SK-N-SH (cell line): Measurements from ENCODE around the gene CCR5AS.

Experiments used
- CTCF ChIA-PET: fragments of 300-600, 350-600 bp; formaldehyde crosslinking; extraction: SDS; loops from one replicate; lab custom pipeline; 2021; lab: Yijun Ruan, JAX
- POLR2A ChIA-PET: fragments of 350-600 bp; sonication (Branson Sonifier 250); formaldehyde crosslinking; extraction: SDS; loops from one replicate; lab custom pipeline; 2020; ENCODE audit warnings: antibody characterized with exemption, inconsistent platforms; lab: Yijun Ruan, JAX
- DNase-seq: peaks from one replicate; pipeline ENCODE4 v3.0.0; 2012
- H2AFZ ChIP-seq: fragments of 200-600 bp; sonication (generic); 2 replicates; pipeline ENCODE4 v1.8.1; 2016; ENCODE audit warnings: antibody characterized with exemption, mild to moderate bottlenecking, low read depth
- H3F3A ChIP-seq: fragments of 200-600 bp; sonication (generic); replicated peaks from 2 replicates; pipeline ENCODE3; 2016; ENCODE audit warnings: antibody characterized with exemption, mild to moderate bottlenecking; ENCODE audit not compliant: insufficient read depth
- H3K27ac ChIP-seq, 2 experiments: fragments of 200-500 bp in 1 of 2; fragments of 200-600 bp in 1 of 2; sonication (Bioruptor generic) in 1 of 2; sonication (generic), shearing (Covaris generic) in 1 of 2; 2 replicates each; pipeline versions ENCODE4 v1.5.1 to v1.6.1; 2014 to 2016; ENCODE audit warnings: low read depth in 2 of 2, inconsistent platforms in 1 of 2, low read length in 1 of 2, mild to moderate bottlenecking in 1 of 2, mixed read lengths in 1 of 2
- H3K27me3 ChIP-seq: fragments of 200-600 bp; sonication (generic), shearing (Covaris generic); 2 replicates; pipeline ENCODE4 v1.6.1; 2016; ENCODE audit warnings: mixed run types; ENCODE audit not compliant: insufficient read depth
- H3K36me3 ChIP-seq, 2 experiments: fragments of 200-500 bp in 1 of 2; fragments of 200-600 bp in 1 of 2; sonication (Bioruptor generic) in 1 of 2; sonication (generic) in 1 of 2; replicated peaks in 1 of 2; 2 replicates each; pipeline versions ENCODE3 to v1.5.1; 2014 to 2016; ENCODE audit warnings: low read length in 1 of 2, mild to moderate bottlenecking in 1 of 2; ENCODE audit not compliant: insufficient read depth in 2 of 2, control insufficient read depth in 1 of 2
- H3K4me1 ChIP-seq, 2 experiments: fragments of 200-500 bp in 1 of 2; fragments of 200-600 bp in 1 of 2; sonication (Bioruptor generic) in 1 of 2; sonication (generic), shearing (Covaris generic) in 1 of 2; 2 replicates each; pipeline versions ENCODE4 v1.5.1 to v1.6.1; 2014 to 2016; ENCODE audit warnings: low read depth in 1 of 2, low read length in 1 of 2, mixed run types in 1 of 2; ENCODE audit not compliant: insufficient read depth in 2 of 2, control insufficient read depth in 1 of 2
- H3K4me2 ChIP-seq: fragments of 200-600 bp; sonication (generic), shearing (Covaris generic); 2 replicates; pipeline ENCODE4 v1.6.1; 2017; ENCODE audit warnings: mixed run types
- H3K4me3 ChIP-seq, 2 experiments: fragments of 200-500 bp in 1 of 2; fragments of 200-600 bp in 1 of 2; sonication (Bioruptor generic) in 1 of 2; sonication (generic), shearing (Covaris generic) in 1 of 2; 2 replicates each; pipeline versions ENCODE4 v1.5.1 to v1.8.1; 2014 to 2016; ENCODE audit warnings: low read depth in 2 of 2, inconsistent platforms in 1 of 2, low read length in 1 of 2, mild to moderate bottlenecking in 1 of 2, mixed read lengths in 1 of 2, moderate library complexity in 1 of 2
- H3K79me2 ChIP-seq: fragments of 200-600 bp; sonication (generic); 2 replicates; pipeline ENCODE4 v1.8.1; 2017; ENCODE audit warnings: mild to moderate bottlenecking; ENCODE audit not compliant: insufficient read depth
- H3K9ac ChIP-seq: fragments of 200-600 bp; sonication (generic); 2 replicates; pipeline ENCODE4 v1.6.1; 2017; ENCODE audit warnings: mixed run types
- H3K9me2 ChIP-seq: fragments of 200-600 bp; sonication (generic); 2 replicates; pipeline ENCODE4 v1.6.1; 2017; ENCODE audit warnings: mixed run types
- H3K9me3 ChIP-seq: fragments of 200-600 bp; sonication (generic); 2 replicates; pipeline ENCODE4 v1.6.1; 2017; ENCODE audit warnings: mixed run types, mild to moderate bottlenecking, moderate library complexity
- H4K20me1 ChIP-seq: fragments of 200-600 bp; sonication (generic); 2 replicates; pipeline ENCODE4 v1.6.1; 2017; ENCODE audit warnings: mild to moderate bottlenecking, mixed run types; ENCODE audit not compliant: insufficient read depth
- CHD2 ChIP-seq: fragments of 150-350 bp; IDR thresholded peaks from 2 replicates; pipeline ENCODE4 v1.6.1; 2018; ENCODE audit warnings: low read length; ENCODE audit not compliant: partially characterized antibody
- EP300 ChIP-seq, 2 experiments: IDR thresholded peaks; 2 replicates each; pipeline versions ENCODE4 v1.4.0 to v1.6.1; 2012; ENCODE audit warnings: borderline replicate concordance in 1 of 2, low read depth in 1 of 2, low read length in 1 of 2
- FOXM1 ChIP-seq: IDR thresholded peaks from 2 replicates; pipeline ENCODE4 v1.4.0; 2012; ENCODE audit warnings: low read depth, mild to moderate bottlenecking
- GATA2 ChIP-seq: sonication (generic); formaldehyde crosslinking; IDR thresholded peaks from 2 replicates; pipeline ENCODE4 v1.5.0; 2020; ENCODE audit warnings: mild to moderate bottlenecking, missing genetic modification reagents
- IRF3 ChIP-seq: fragments of 150-350 bp; IDR thresholded peaks from 2 replicates; pipeline ENCODE4 v1.6.1; 2016; ENCODE audit warnings: mild to moderate bottlenecking, low read depth, low read length
- JUND ChIP-seq: IDR thresholded peaks from 2 replicates; pipeline ENCODE4 v1.4.0; 2012
- MEF2A ChIP-seq: IDR thresholded peaks from 2 replicates; pipeline ENCODE4 v1.4.0; 2012; ENCODE audit warnings: low read depth, borderline replicate concordance
- MXI1 ChIP-seq: IDR thresholded peaks from 2 replicates; pipeline ENCODE4 v1.6.1; 2012; ENCODE audit warnings: mild to moderate bottlenecking, low read depth, low read length, improper control_type of control experiment
- NFIC ChIP-seq: IDR thresholded peaks from 2 replicates; pipeline ENCODE4 v1.4.0; 2012; ENCODE audit warnings: borderline replicate concordance
- RCOR1 ChIP-seq: fragments of 150-350 bp; IDR thresholded peaks from 2 replicates; pipeline ENCODE4 v1.6.1; 2017; ENCODE audit warnings: antibody characterized with exemption, low read length
- REST ChIP-seq: IDR thresholded peaks from 2 replicates; pipeline ENCODE4 v1.6.1; 2012; ENCODE audit warnings: mild to moderate bottlenecking, low read depth, low read length, moderate library complexity
- RFX5 ChIP-seq: IDR thresholded peaks from 2 replicates; pipeline ENCODE4 v1.6.1; 2012; ENCODE audit warnings: mild to moderate bottlenecking, improper control_type of control experiment, low read length
- RXRA ChIP-seq: IDR thresholded peaks from 2 replicates; pipeline ENCODE4 v1.4.0; 2012; ENCODE audit warnings: low read depth, mild to moderate bottlenecking, borderline replicate concordance
- SMC3 ChIP-seq: IDR thresholded peaks from 2 replicates; pipeline ENCODE4 v1.6.1; 2012; ENCODE audit warnings: low read depth, low read length, improper control_type of control experiment
- TCF12 ChIP-seq: IDR thresholded peaks from 2 replicates; pipeline ENCODE4 v1.4.0; 2012
- TEAD4 ChIP-seq: IDR thresholded peaks from 2 replicates; pipeline ENCODE4 v1.4.0; 2012; ENCODE audit warnings: mild to moderate bottlenecking, borderline replicate concordance; ENCODE audit not compliant: insufficient read depth
- YY1 ChIP-seq: IDR thresholded peaks from 2 replicates; pipeline ENCODE4 v1.4.0; 2012; ENCODE audit warnings: low read depth, mild to moderate bottlenecking
- WGBS: methylation state at CpG from one replicate; pipeline ENCODE4 v1.1.6; 2017; ENCODE audit warnings: low lambda C conversion rate; 5-methylcytosine and 5-hydroxymethylcytosine counted together
- TF ChIP-seq, protein P1 (sequence below): IDR thresholded peaks from 2 replicates; pipeline ENCODE4 v1.4.0; 2012; ENCODE audit warnings: low read depth

Gene CCR5AS

GRCh38 chr3:46361408-46362283 lies 45.2 kb downstream of the CCR5AS start (continued):
- no peak for TF ChIP-seq EP300 (IDR thresholded peaks at IDR 0.05; ENCODE audit: borderline replicate concordance in 1 of 2, low read depth in 1 of 2, low read length in 1 of 2)
- no peak for TF ChIP-seq TCF12
- TF ChIP-seq NFIC, result no peak
- TF ChIP-seq, protein P1, sequence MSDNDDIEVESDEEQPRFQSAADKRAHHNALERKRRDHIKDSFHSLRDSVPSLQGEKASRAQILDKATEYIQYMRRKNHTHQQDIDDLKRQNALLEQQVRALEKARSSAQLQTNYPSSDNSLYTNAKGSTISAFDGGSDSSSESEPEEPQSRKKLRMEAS, result no peak
- TF ChIP-seq FOXM1, result no peak

DNA sequence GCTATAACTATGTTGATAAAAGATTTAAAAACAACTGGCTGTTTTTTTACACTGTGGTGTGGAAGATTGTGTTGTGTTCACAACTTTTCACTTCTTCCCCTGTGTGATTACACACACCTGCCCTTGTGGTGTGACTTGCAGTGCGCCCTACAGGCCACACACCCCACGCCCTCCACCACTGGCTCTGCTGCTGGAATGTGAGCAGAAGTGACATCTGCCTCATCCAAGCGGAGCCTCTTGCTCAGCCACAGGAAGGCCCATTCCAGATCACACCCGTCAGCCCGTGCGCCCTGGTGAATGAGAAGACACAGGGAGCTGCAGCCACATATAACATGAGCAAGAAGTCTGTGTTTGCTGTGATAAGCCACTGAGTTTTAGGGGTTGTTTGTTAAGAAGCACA lies 46.0 kb downstream of the CCR5AS start:
- WGBS, result 25% methylated on average over 6 of the region's 6 CpGs
- Histone ChIP-seq H3K27me3 (peaks cover 30% of the 10 kb centered on the region; the same call in 1 of the 2 replicates), H4K20me1 (no peaks in the 10 kb centered on the region), H2AFZ (no peak overlapping the region), H3K9me3 (no peaks in the 10 kb centered on the region), H3K9ac (no peak overlapping the region), H3K4me3 (no peak overlapping the region), H3K79me2 (no peaks in the 10 kb centered on the region), H3K9me2 (no peaks in the 10 kb centered on the region), H3K36me3 (no peaks in the 10 kb centered on the region), H3F3A (no peaks in the 10 kb centered on the region), H3K4me2 (no peak overlapping the region), H3K27ac (no peak overlapping the region), H3K4me1 (no peaks in the 10 kb centered on the region; a peak in 1 of 4 replicates)
- DNase-seq, result no peak
- TF ChIP-seq TEAD4, result no peak
- TF ChIP-seq JUND, result no peak
- TF ChIP-seq CHD2, result no peak
- TF ChIP-seq GATA2, result no peak
- TF ChIP-seq EP300 (IDR thresholded peaks at IDR 0.05; ENCODE audit: borderline replicate concordance in 1 of 2, low read depth in 1 of 2, low read length in 1 of 2), result no peak
- ChIA-PET CTCF (interaction anchor here (1.0 kb wide), 1 partner anchor 8 kb away, joined by 3 read pairs; no protein-coding TSS in a partner anchor), POLR2A (no interaction called here)

DNA sequence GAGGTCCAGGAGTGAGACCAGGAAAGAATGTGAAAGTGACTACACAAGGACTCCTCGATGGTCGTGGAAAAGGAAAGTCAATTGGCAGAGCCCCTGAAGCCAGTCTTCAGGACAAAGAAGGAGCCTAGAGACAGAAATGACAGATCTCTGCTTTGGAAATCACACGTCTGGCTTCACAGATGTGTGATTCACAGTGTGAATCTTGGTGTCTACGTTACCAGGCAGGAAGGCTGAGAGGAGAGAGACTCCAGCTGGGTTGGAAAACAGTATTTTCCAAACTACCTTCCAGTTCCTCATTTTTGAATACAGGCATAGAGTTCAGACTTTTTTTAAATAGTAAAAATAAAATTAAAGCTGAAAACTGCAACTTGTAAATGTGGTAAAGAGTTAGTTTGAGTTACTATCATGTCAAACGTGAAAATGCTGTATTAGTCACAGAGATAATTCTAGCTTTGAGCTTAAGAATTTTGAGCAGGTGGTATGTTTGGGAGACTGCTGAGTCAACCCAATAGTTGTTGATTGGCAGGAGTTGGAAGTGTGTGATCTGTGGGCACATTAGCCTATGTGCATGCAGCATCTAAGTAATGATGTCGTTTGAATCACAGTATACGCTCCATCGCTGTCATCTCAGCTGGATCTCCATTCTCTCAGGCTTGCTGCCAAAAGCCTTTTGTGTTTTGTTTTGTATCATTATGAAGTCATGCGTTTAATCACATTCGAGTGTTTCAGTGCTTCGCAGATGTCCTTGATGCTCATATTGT lies 47.0 kb downstream of the CCR5AS start:
- 6% methylated on average over 11 of the region's 11 CpGs for WGBS
- no peaks in the 10 kb centered on the region for H3K36me3 ChIP-seq
- no peak overlapping the region for H3K27ac ChIP-seq
- ChIA-PET POLR2A (no interaction called here), CTCF (interaction anchor here (0.7 to 1.0 kb wide), 3 partner anchors 9 to 107 kb away, joined by 3 read pairs; no protein-coding TSS in a partner anchor)
- H3K9me3 ChIP-seq, result no peaks in the 10 kb centered on the region
- H3K79me2 ChIP-seq, result no peaks in the 10 kb centered on the region
- no peak overlapping the region for H2AFZ ChIP-seq
- H3K4me2 ChIP-seq, result no peak overlapping the region
- no peaks in the 10 kb centered on the region; a peak in 1 of 4 replicates for H3K4me1 ChIP-seq
- H3F3A ChIP-seq, result no peaks in the 10 kb centered on the region
- no peaks in the 10 kb centered on the region for H3K9me2 ChIP-seq
- H3K4me3 ChIP-seq, result no peak overlapping the region
- DNase-seq, result no peak
- no peaks in the 10 kb centered on the region for H4K20me1 ChIP-seq
- H3K27me3 ChIP-seq, result peaks cover 30% of the 10 kb centered on the region; the same call in 1 of the 2 replicates
- H3K9ac ChIP-seq, result no peak overlapping the region
- no peak for TF ChIP-seq TEAD4
- TF ChIP-seq RXRA, result no peak
- TF ChIP-seq MEF2A, result no peak
- TF ChIP-seq SMC3, result no peak
- TF ChIP-seq REST, result no peak
- no peak for TF ChIP-seq IRF3
- no peak for TF ChIP-seq RFX5
- no peak for TF ChIP-seq MXI1
- no peak for TF ChIP-seq YY1
- TF ChIP-seq RCOR1, result no peak
- no peak for TF ChIP-seq GATA2
- TF ChIP-seq FOXM1, result no peak
